Measurements from ENCODE around the gene FZD7. TPM values are rescaled to one million over a fixed set of nuclear protein-coding genes. Genes with fewer than 3 reads are reported as not detected.

The FZD7 gene
- total and polyA plus RNA-seq, 10 of the 15 experiments (the other 5 are each of a cell fraction or from before 2014, with no cell fraction given) = 0.24 to 2.4 (median 0.75) TPM

- TF ChIP-seq REST (IDR thresholded peaks at IDR 0.05; ENCODE audit: low read depth, low read length) (no peak), BCL11A (IDR thresholded peaks at IDR 0.05; ENCODE audit: low read depth, low read length) (no peak), HDAC6 (IDR thresholded peaks at IDR 0.05; ENCODE audit: unreplicated experiment) (no peak), ZNF622 (IDR thresholded peaks at IDR 0.05) (no peak), BRCA1 (IDR thresholded peaks at IDR 0.05; ENCODE audit: low read depth, low read length) (no peak)
These were observed 31.8 kb upstream of the FZD7 start (continued) for GRCh38 chr2:202001826-202002225.

GRCh38 chr2:202002381-202002780 is 31.3 kb upstream of the FZD7 start:
- H3K4me3 ChIP-seq = no peak overlapping the region
- 78% methylated on average over 6 of the region's 6 CpGs for WGBS (ENCODE audit: insufficient coverage, insufficient replicate concordance, low lambda C conversion rate, missing lambda C conversion rate)
- FAIRE-seq = no peak
- ATAC-seq = peak; percentile 13; the same call in 1 of the 3 replicates
- no peaks in the 10 kb centered on the region for H3K9me3 ChIP-seq (replicated peaks; ENCODE audit: control insufficient read depth, insufficient read depth, low read length)
- BruUV-seq (replicated peaks) = no TSS peak
- no peak overlapping the region for H3K9ac ChIP-seq (ENCODE audit: control insufficient read depth, insufficient read depth, low read length)
- ChIA-PET CTCF (interaction anchor here (0.6 kb wide), 1 partner anchor 24 kb away, joined by 3 read pairs; no protein-coding TSS in a partner anchor), RAD21 (ENCODE audit: unreplicated experiment) (interaction anchor here (0.6 kb wide), 2 partner anchors 109 to 170 kb away, joined by 3 to 4 read pairs; no protein-coding TSS in a partner anchor), POLR2A (interaction anchor here (0.6 to 1.0 kb wide), 5 partner anchors 56 to 970 kb away, joined by 4 to 9 read pairs (median 5); no protein-coding TSS in a partner anchor), SMC1A (ENCODE audit: uncharacterized antibody, unreplicated experiment) (interaction anchor here (0.6 to 2.2 kb wide), 8 partner anchors 14 to 135 kb away, joined by 3 to 5 read pairs (median 4); no protein-coding TSS in a partner anchor)
- no peaks in the 10 kb centered on the region for H3K36me3 ChIP-seq (ENCODE audit: control insufficient read depth in 2 of 2, insufficient read depth in 2 of 2, low read length in 1 of 2)
- H3K27me3 ChIP-seq (replicated peaks in 1 of 2; ENCODE audit: control insufficient read depth in 2 of 2, insufficient read depth in 2 of 2, low read length in 1 of 2) = no peaks in the 10 kb centered on the region
- H3K4me1 ChIP-seq (ENCODE audit: control insufficient read depth, insufficient read depth, low read length) = peaks cover 23% of the 10 kb centered on the region
- H3K4me2 ChIP-seq (ENCODE audit: control insufficient read depth, insufficient read depth) = no peak overlapping the region
- intact Hi-C loops (cut with micrococcal nuclease; ENCODE audit: unreplicated experiment) (loop anchor here (2.0 kb wide), 1 partner anchor 22 kb away; no protein-coding TSS in a partner anchor), in situ Hi-C loops (cut with MboI) (no loop called here)
- no peak for DNase-seq (ENCODE audit: low read depth, low spot score)
- H3K27ac ChIP-seq (ENCODE audit: control insufficient read depth, insufficient read depth) = no peak overlapping the region
- no peaks in the 10 kb centered on the region for H4K20me1 ChIP-seq (ENCODE audit: control insufficient read depth, insufficient read depth)
- H3K79me2 ChIP-seq (ENCODE audit: control insufficient read depth, insufficient read depth, low read length) = no peaks in the 10 kb centered on the region
- H2AFZ ChIP-seq (ENCODE audit: control insufficient read depth, low read depth, low read length) = no peak overlapping the region
- TF ChIP-seq HSF1 (IDR thresholded peaks at IDR 0.05; ENCODE audit: low read depth, low read length) (no peak), FOS (IDR thresholded peaks at IDR 0.05; ENCODE audit: borderline replicate concordance, extremely low read depth, insufficient read length) (no peak), BMI1 (IDR thresholded peaks at IDR 0.05; ENCODE audit: borderline replicate concordance) (no peak), IKZF1 (conservative IDR thresholded peaks at IDR 0.05) (no peak), MYB (IDR thresholded peaks at IDR 0.05; ENCODE audit: borderline replicate concordance, low read depth, low read length) (no peak), REST (IDR thresholded peaks at IDR 0.05; ENCODE audit: low read depth, low read length) (no peak), TCF3 (IDR thresholded peaks at IDR 0.05; ENCODE audit: borderline replicate concordance, insufficient read depth, low read depth, low read length) (no peak), CBFB (IDR thresholded peaks at IDR 0.05; ENCODE audit: low read depth) (no peak), KAT2A (conservative IDR thresholded peaks at IDR 0.05; ENCODE audit: control insufficient read depth, low read depth, low read length) (no peak)

Measured in GM12878 (cell line).